ENCODE results near the gene CDKN1A.
"Not testable (repeated sequence)": the region's sequence is repeated elsewhere in the genome, so short reads cannot be mapped to it uniquely, and the experiment has no call there.

The CDKN1A gene

GRCh38 chr6:36704961-36705577, 26.6 kb downstream of the CDKN1A start:
- not testable (repeated sequence) for H3K4me1 Mint-ChIP-seq (ENCODE audit: low read depth); DNase-seq; H3K36me3 Mint-ChIP-seq (ENCODE audit: low read depth); H3K27ac Mint-ChIP-seq; H3K27me3 Mint-ChIP-seq; H3K9me3 Mint-ChIP-seq; H3K4me3 Mint-ChIP-seq

GRCh38 chr6:36706339-36706738, 27.8 kb downstream of the CDKN1A start:
- Mint-ChIP-seq H3K27me3 (no peaks in the 10 kb centered on the region), H3K4me1 (ENCODE audit: low read depth) (peaks cover 2% of the 10 kb centered on the region), H3K4me3 (no peak overlapping the region), H3K36me3 (ENCODE audit: low read depth) (no peaks in the 10 kb centered on the region), H3K27ac (no peak overlapping the region), H3K9me3 (no peaks in the 10 kb centered on the region)
- no peak for DNase-seq

GRCh38 chr6:36712816-36713215, 34.3 kb downstream of the CDKN1A start:
- Mint-ChIP-seq H3K36me3 (ENCODE audit: low read depth) (no peaks in the 10 kb centered on the region), H3K4me1 (ENCODE audit: low read depth) (peaks cover 3% of the 10 kb centered on the region), H3K4me3 (no peak overlapping the region), H3K27ac (no peak overlapping the region), H3K27me3 (no peaks in the 10 kb centered on the region), H3K9me3 (no peaks in the 10 kb centered on the region)
- peak; percentile 9 for DNase-seq

- peak; percentile 21 for DNase-seq
- H3K27ac Mint-ChIP-seq: no peak overlapping the region
- H3K27me3 Mint-ChIP-seq: no peaks in the 10 kb centered on the region
These were observed 35.3 kb downstream of the CDKN1A start for GRCh38 chr6:36713846-36714245.

GRCh38 chr6:36714511-36714910, 36.0 kb downstream of the CDKN1A start:
- peaks cover 3% of the 10 kb centered on the region for H3K4me1 Mint-ChIP-seq (ENCODE audit: low read depth)
- H3K4me3 Mint-ChIP-seq: no peak overlapping the region
- DNase-seq: no peak
- no peaks in the 10 kb centered on the region for H3K9me3 Mint-ChIP-seq
- no peaks in the 10 kb centered on the region for H3K36me3 Mint-ChIP-seq (ENCODE audit: low read depth)
- no peak overlapping the region for H3K27ac Mint-ChIP-seq
- H3K27me3 Mint-ChIP-seq: no peaks in the 10 kb centered on the region

More at GRCh38 chr6:36713846-36714245, 35.3 kb downstream of the CDKN1A start:
- peaks cover 3% of the 10 kb centered on the region for H3K4me1 Mint-ChIP-seq (ENCODE audit: low read depth)
- H3K4me3 Mint-ChIP-seq: no peak overlapping the region
- no peaks in the 10 kb centered on the region for H3K9me3 Mint-ChIP-seq
- no peaks in the 10 kb centered on the region for H3K36me3 Mint-ChIP-seq (ENCODE audit: low read depth)

- Mint-ChIP-seq H3K4me3 (no peak overlapping the region), H3K27ac (no peak overlapping the region), H3K4me1 (ENCODE audit: low read depth) (peaks cover 3% of the 10 kb centered on the region), H3K27me3 (no peaks in the 10 kb centered on the region), H3K9me3 (no peaks in the 10 kb centered on the region), H3K36me3 (ENCODE audit: low read depth) (no peaks in the 10 kb centered on the region)
- no peak for DNase-seq
These were observed 37.0 kb downstream of the CDKN1A start for GRCh38 chr6:36715469-36715868.

- Mint-ChIP-seq H3K9me3 (no peaks in the 10 kb centered on the region), H3K36me3 (ENCODE audit: low read depth) (no peaks in the 10 kb centered on the region), H3K27me3 (no peaks in the 10 kb centered on the region), H3K4me1 (ENCODE audit: low read depth) (peaks cover 3% of the 10 kb centered on the region), H3K27ac (no peak overlapping the region), H3K4me3 (no peak overlapping the region)
- no peak for DNase-seq
These were observed 38.1 kb downstream of the CDKN1A start for GRCh38 chr6:36716476-36717093.

- H3K27ac Mint-ChIP-seq: no peak overlapping the region
- H3K9me3 Mint-ChIP-seq: no peaks in the 10 kb centered on the region
These were observed 38.8 kb downstream of the CDKN1A start for GRCh38 chr6:36717231-36717825.

GRCh38 chr6:36717871-36718540, 39.5 kb downstream of the CDKN1A start:
- DNase-seq: no peak

More at GRCh38 chr6:36717231-36717825, 38.8 kb downstream of the CDKN1A start:
- Mint-ChIP-seq H3K4me1 (ENCODE audit: low read depth) (peaks cover 3% of the 10 kb centered on the region), H3K27me3 (no peaks in the 10 kb centered on the region), H3K36me3 (ENCODE audit: low read depth) (no peaks in the 10 kb centered on the region), H3K4me3 (no peak overlapping the region)
- DNase-seq: no peak

GRCh38 chr6:36718560-36718959, 40.0 kb downstream of the CDKN1A start:
- H3K4me3 Mint-ChIP-seq: no peak overlapping the region
- no peak overlapping the region for H3K27ac Mint-ChIP-seq
- H3K36me3 Mint-ChIP-seq (ENCODE audit: low read depth): no peaks in the 10 kb centered on the region
- no peaks in the 10 kb centered on the region for H3K9me3 Mint-ChIP-seq
- H3K4me1 Mint-ChIP-seq (ENCODE audit: low read depth): no peaks in the 10 kb centered on the region
- H3K27me3 Mint-ChIP-seq: no peaks in the 10 kb centered on the region
- DNase-seq: no peak

More at GRCh38 chr6:36717871-36718540, 39.5 kb downstream of the CDKN1A start:
- no peaks in the 10 kb centered on the region for H3K9me3 Mint-ChIP-seq
- H3K36me3 Mint-ChIP-seq (ENCODE audit: low read depth): no peaks in the 10 kb centered on the region
- H3K4me3 Mint-ChIP-seq: no peak overlapping the region
- H3K4me1 Mint-ChIP-seq (ENCODE audit: low read depth): no peaks in the 10 kb centered on the region
- no peak overlapping the region for H3K27ac Mint-ChIP-seq
- no peaks in the 10 kb centered on the region for H3K27me3 Mint-ChIP-seq

GRCh38 chr6:36719126-36719525, 40.6 kb downstream of the CDKN1A start:
- H3K4me3 Mint-ChIP-seq: no peak overlapping the region
- no peaks in the 10 kb centered on the region for H3K4me1 Mint-ChIP-seq (ENCODE audit: low read depth)
- no peaks in the 10 kb centered on the region for H3K9me3 Mint-ChIP-seq
- no peak for DNase-seq
- no peak overlapping the region for H3K27ac Mint-ChIP-seq
- H3K27me3 Mint-ChIP-seq: no peaks in the 10 kb centered on the region
- H3K36me3 Mint-ChIP-seq (ENCODE audit: low read depth): no peaks in the 10 kb centered on the region

GRCh38 chr6:36720251-36721141, 42.0 kb downstream of the CDKN1A start:
- Mint-ChIP-seq H3K9me3 (no peaks in the 10 kb centered on the region), H3K4me1 (ENCODE audit: low read depth) (peaks cover 3% of the 10 kb centered on the region), H3K36me3 (ENCODE audit: low read depth) (no peaks in the 10 kb centered on the region), H3K27me3 (no peaks in the 10 kb centered on the region), H3K27ac (peak overlapping the region; percentile 14), H3K4me3 (no peak overlapping the region)
- no peak for DNase-seq

GRCh38 chr6:36721369-36722140, 43.0 kb downstream of the CDKN1A start:
- Mint-ChIP-seq H3K27ac (no peak overlapping the region), H3K9me3 (no peaks in the 10 kb centered on the region), H3K4me3 (no peak overlapping the region), H3K4me1 (ENCODE audit: low read depth) (peaks cover 6% of the 10 kb centered on the region), H3K27me3 (no peaks in the 10 kb centered on the region), H3K36me3 (ENCODE audit: low read depth) (no peaks in the 10 kb centered on the region)
- no peak for DNase-seq

All from activated T-cell treated with anti-CD3 and anti-CD28 coated beads, Interleukin-2, amount 50 U/mL, for 24 hours (primary cell).